ENCODE results near the gene JAML. TPM values are rescaled to one million over a fixed set of nuclear protein-coding genes. Genes with fewer than 3 reads are reported as not detected.

JAML gene
- total and polyA plus RNA-seq, 2 donors (not counting 1 experiment from before 2014, with no cell fraction given) = not detected

GRCh38 chr11:118180300-118180703, 44.5 kb downstream of the JAML start:
- TF ChIP-seq EZH2 (IDR thresholded peaks at IDR 0.05; ENCODE audit: low read length, missing control alignments) (no peak), CTCF (conservative IDR thresholded peaks at IDR 0.05 in 1 of 2, IDR thresholded peaks at IDR 0.05 in 1 of 2; ENCODE audit: low read depth in 1 of 2, low read length in 2 of 2) (peak in 1 of 2 donors; percentile 23)
- H3K4me2 ChIP-seq (ENCODE audit: extremely low read depth, insufficient read depth, low read length) = no peak overlapping the region
- H3K4me1 ChIP-seq (ENCODE audit: control insufficient read depth, extremely low read depth, insufficient read depth, low read length) = no peaks in the 10 kb centered on the region
- no peak overlapping the region for H2AFZ ChIP-seq (ENCODE audit: low read length)
- H3K9ac ChIP-seq (ENCODE audit: insufficient read depth, low read length) = no peak overlapping the region
- DNase-seq (ENCODE audit: low read depth in 2 of 2) = peak; percentile 23 to 60
- H3K4me3 ChIP-seq (replicated peaks in 1 of 4; ENCODE audit: control extremely low read depth in 1 of 4, insufficient read depth in 1 of 4, low read depth in 3 of 4, low read length in 4 of 4) = no peak overlapping the region
- H3K79me2 ChIP-seq (ENCODE audit: control insufficient read depth, insufficient read depth, low read length) = no peaks in the 10 kb centered on the region
- peaks cover 7% of the 10 kb centered on the region for H3K27me3 ChIP-seq (ENCODE audit: control insufficient read depth, insufficient read depth, low read length)
- no peaks in the 10 kb centered on the region for H3K36me3 ChIP-seq (ENCODE audit: control insufficient read depth, insufficient read depth, low read length)
- H4K20me1 ChIP-seq (ENCODE audit: control insufficient read depth, extremely low read depth, insufficient read depth, low read length) = no peaks in the 10 kb centered on the region
- no peaks in the 10 kb centered on the region for H3K9me3 ChIP-seq (ENCODE audit: control insufficient read depth, insufficient read depth, low read depth, low read length)
- no peak overlapping the region for H3K27ac ChIP-seq (ENCODE audit: insufficient read depth, low read length)

GRCh38 chr11:118176778-118177134, 48.1 kb downstream of the JAML start:
- Histone ChIP-seq H3K27ac (ENCODE audit: insufficient read depth, low read length) (no peak overlapping the region), H3K27me3 (ENCODE audit: control insufficient read depth, insufficient read depth, low read length) (peaks cover 7% of the 10 kb centered on the region), H3K79me2 (ENCODE audit: control insufficient read depth, insufficient read depth, low read length) (no peaks in the 10 kb centered on the region), H3K4me3 (replicated peaks in 1 of 4; ENCODE audit: control extremely low read depth in 1 of 4, insufficient read depth in 1 of 4, low read depth in 3 of 4, low read length in 4 of 4) (no peak overlapping the region), H3K9ac (ENCODE audit: insufficient read depth, low read length) (no peak overlapping the region), H3K36me3 (ENCODE audit: control insufficient read depth, insufficient read depth, low read length) (no peaks in the 10 kb centered on the region), H3K9me3 (ENCODE audit: control insufficient read depth, insufficient read depth, low read depth, low read length) (no peaks in the 10 kb centered on the region), H4K20me1 (ENCODE audit: control insufficient read depth, extremely low read depth, insufficient read depth, low read length) (no peaks in the 10 kb centered on the region), H2AFZ (ENCODE audit: low read length) (no peak overlapping the region), H3K4me1 (ENCODE audit: control insufficient read depth, extremely low read depth, insufficient read depth, low read length) (no peaks in the 10 kb centered on the region), H3K4me2 (ENCODE audit: extremely low read depth, insufficient read depth, low read length) (no peak overlapping the region)
- no peak for DNase-seq (ENCODE audit: low read depth in 2 of 2)
- TF ChIP-seq EZH2 (IDR thresholded peaks at IDR 0.05; ENCODE audit: low read length, missing control alignments) (no peak), CTCF (conservative IDR thresholded peaks at IDR 0.05 in 1 of 2, IDR thresholded peaks at IDR 0.05 in 1 of 2; ENCODE audit: low read depth in 1 of 2, low read length in 2 of 2) (no peak)

- no peak within 1 kb of the TSS for H2AFZ ChIP-seq (ENCODE audit: low read length)
- no peaks in the 10 kb centered on the region for H4K20me1 ChIP-seq (ENCODE audit: control insufficient read depth, extremely low read depth, insufficient read depth, low read length)
- H3K27ac ChIP-seq (ENCODE audit: insufficient read depth, low read length) = no peak within 1 kb of the TSS
- H3K4me1 ChIP-seq (ENCODE audit: control insufficient read depth, extremely low read depth, insufficient read depth, low read length) = no peaks in the 10 kb centered on the region
- no peak within 1 kb of the TSS for H3K9ac ChIP-seq (ENCODE audit: insufficient read depth, low read length)
- peak within 1 kb of the TSS in 2 of 4 experiments; percentile 34 to 47 for H3K4me3 ChIP-seq (replicated peaks in 1 of 4; ENCODE audit: control extremely low read depth in 1 of 4, insufficient read depth in 1 of 4, low read depth in 3 of 4, low read length in 4 of 4)
- H3K27me3 ChIP-seq (ENCODE audit: control insufficient read depth, insufficient read depth, low read length) = peaks cover 7% of the 10 kb centered on the region
- TF ChIP-seq CTCF (conservative IDR thresholded peaks at IDR 0.05 in 1 of 2, IDR thresholded peaks at IDR 0.05 in 1 of 2; ENCODE audit: low read depth in 1 of 2, low read length in 2 of 2) = no peak
- TF ChIP-seq EZH2 (IDR thresholded peaks at IDR 0.05; ENCODE audit: low read length, missing control alignments) = no peak
- no peaks in the 10 kb centered on the region for H3K9me3 ChIP-seq (ENCODE audit: control insufficient read depth, insufficient read depth, low read depth, low read length)
- H3K4me2 ChIP-seq (ENCODE audit: extremely low read depth, insufficient read depth, low read length) = peak within 1 kb of the TSS; percentile 32
- no peaks in the 10 kb centered on the region for H3K79me2 ChIP-seq (ENCODE audit: control insufficient read depth, insufficient read depth, low read length)
- DNase-seq (ENCODE audit: low read depth in 2 of 2) = peak; percentile 15 to 55
- H3K36me3 ChIP-seq (ENCODE audit: control insufficient read depth, insufficient read depth, low read length) = no peaks in the 10 kb centered on the region
These were observed 48.6 kb downstream of the JAML start, which contains the start of gene SCN2B for GRCh38 chr11:118175993-118176777. SCN2B (minus strand) TSS chr11:118176639; CDS start chr11:118176431, 208 bp downstream.

All from fibroblast of lung (primary cell).